GM12878 (cell line): Measurements from ENCODE around the gene FBRSL1. TPM values are rescaled to one million over a fixed set of nuclear protein-coding genes. Genes with fewer than 3 reads are reported as not detected.

ENCODE experiments used
- ATAC-seq: fragments of 200-7000 bp; cut with Tn5 transposase; 3 replicates; pipeline ENCODE4 v1.9.1; 2020; ENCODE audit warnings: mild to moderate bottlenecking, moderate library complexity
- BruUV-seq: library from RNA; stranded (reverse); fragments of 400-500 nt; replicated peaks from 2 replicates; lab custom pipeline; 2021; lab: Mats Ljungman, UMichigan
- CTCF ChIA-PET: fragments of 300-600 bp; sonication (Branson Sonifier 250); formaldehyde crosslinking; extraction: SDS; loops from one replicate; lab custom pipeline; 2021; ENCODE audit warnings: inconsistent platforms; lab: Yijun Ruan, JAX
- POLR2A ChIA-PET: fragments of 350-600 bp; formaldehyde crosslinking; extraction: SDS; loops from one replicate; lab custom pipeline; 2021; ENCODE audit warnings: inconsistent platforms; lab: Charles Lee
- RAD21 ChIA-PET: fragments of 300-600 bp; sonication (Branson Sonifier 250); formaldehyde crosslinking; loops from one replicate; lab custom pipeline; 2023; ENCODE audit warnings: antibody characterized with exemption; ENCODE audit not compliant: unreplicated experiment; lab: Charles Lee
- SMC1A ChIA-PET: fragments of 300-600 bp; sonication (Branson Sonifier 250); formaldehyde crosslinking; loops from one replicate; lab custom pipeline; 2023; ENCODE audit not compliant: unreplicated experiment, uncharacterized antibody; lab: Charles Lee
- DNase-seq: peaks from one replicate; pipeline ENCODE4 v3.0.0-alpha.2; 2011; ENCODE audit warnings: low read depth, low spot score
- FAIRE-seq: peaks from 3 replicates; lab custom pipeline; 2011; peaks lifted over from hg19 to GRCh38; lab: Jason Lieb, UNC
- H2AFZ ChIP-seq: 2 replicates; pipeline ENCODE4 v1.6.0; 2011; ENCODE audit warnings: low read depth, low read length, control low read depth; ENCODE audit not compliant: control insufficient read depth
- H3K27ac ChIP-seq: 2 replicates; pipeline ENCODE4 v1.5.1; 2011; ENCODE audit warnings: control low read depth; ENCODE audit not compliant: control insufficient read depth, insufficient read depth
- H3K27me3 ChIP-seq, 2 experiments: replicated peaks in 1 of 2; 2 replicates each; pipeline versions ENCODE4 v1.6.0 to v1.6.1; 2011; ENCODE audit warnings: low read length in 1 of 2; ENCODE audit not compliant: control insufficient read depth in 2 of 2, insufficient read depth in 2 of 2
- H3K36me3 ChIP-seq, 2 experiments: 2 replicates each; pipeline ENCODE4 v1.5.1; 2011; ENCODE audit warnings: low read length in 1 of 2; ENCODE audit not compliant: control insufficient read depth in 2 of 2, insufficient read depth in 2 of 2
- H3K4me1 ChIP-seq: 2 replicates; pipeline ENCODE4 v1.6.1; 2011; ENCODE audit warnings: mild to moderate bottlenecking, low read length, moderate library complexity, mixed read lengths; ENCODE audit not compliant: control insufficient read depth, insufficient read depth
- H3K4me2 ChIP-seq: 2 replicates; pipeline ENCODE4 v1.6.0; 2011; ENCODE audit warnings: control low read depth; ENCODE audit not compliant: control insufficient read depth, insufficient read depth
- H3K4me3 ChIP-seq: fragments of 200-600 bp; sonication (generic); 2 replicates; pipeline ENCODE4 v1.5.1; 2016
- H3K79me2 ChIP-seq: 2 replicates; pipeline ENCODE4 v1.6.0; 2011; ENCODE audit warnings: low read length; ENCODE audit not compliant: control insufficient read depth, insufficient read depth
- H3K9ac ChIP-seq: 2 replicates; pipeline ENCODE4 v1.8.0; 2011; ENCODE audit warnings: low read length, control low read depth, mixed read lengths; ENCODE audit not compliant: control insufficient read depth, insufficient read depth
- H3K9me3 ChIP-seq: replicated peaks from 3 replicates; pipeline ENCODE4 v1.5.1; 2011; ENCODE audit warnings: mild to moderate bottlenecking, low read length; ENCODE audit not compliant: control insufficient read depth, insufficient read depth
- H4K20me1 ChIP-seq: 2 replicates; pipeline ENCODE4 v1.6.0; 2011; ENCODE audit not compliant: control insufficient read depth, insufficient read depth
- IRF3 ChIP-seq: fragments of 450-650 bp; IDR thresholded peaks from 2 replicates; pipeline ENCODE4 v1.6.1; 2014; ENCODE audit warnings: mild to moderate bottlenecking
- MAX ChIP-seq: IDR thresholded peaks from 2 replicates; pipeline ENCODE4 v1.6.1; 2012; ENCODE audit warnings: low read depth, low read length, improper control_type of control experiment
- REST ChIP-seq: IDR thresholded peaks from 2 replicates; pipeline ENCODE4 v1.6.1; 2012; ENCODE audit warnings: mild to moderate bottlenecking, low read depth, low read length
- SKIL ChIP-seq: fragments of 450-650 bp; IDR thresholded peaks from 2 replicates; pipeline ENCODE4 v1.6.1; 2017; ENCODE audit warnings: mild to moderate bottlenecking, low read depth, inconsistent platforms; ENCODE audit not compliant: poor library complexity, severe bottlenecking
- USF1 ChIP-seq: IDR thresholded peaks from 2 replicates; pipeline ENCODE4 v1.6.1; 2011; ENCODE audit warnings: borderline replicate concordance, low read depth, mild to moderate bottlenecking, moderate library complexity, mixed read lengths, low read length; ENCODE audit not compliant: insufficient read depth; ENCODE audit errors: extremely low read length
- WGBS: methylation state at CpG from one replicate; pipeline ENCODE4 v1.1.6; 2016; ENCODE audit warnings: low lambda C conversion rate; ENCODE audit not compliant: insufficient replicate concordance, insufficient coverage; ENCODE audit errors: missing lambda C conversion rate; 5-methylcytosine and 5-hydroxymethylcytosine counted together
- in situ Hi-C: fragments of 300-500 bp; cut with MboI; formaldehyde crosslinking; loops from 9 replicates; pipeline ENCODE4 v1.14.3; 2018; ENCODE audit warnings: mixed read lengths
- intact Hi-C: fragments of 100-400 bp; cut with micrococcal nuclease; formaldehyde crosslinking; loops from one replicate; pipeline ENCODE4 v1.14.2; 2022; ENCODE audit not compliant: unreplicated experiment
- polyA plus RNA-seq, 11 experiments: library from polyadenylated mRNA; depleted of rRNA in 4 of 11; unstranded in 6 of 11; stranded (reverse) in 5 of 11; fragments of >200 nt; fragmentation: Nextera tagmentation in 4 of 11; fragmentation: Illumina TruSeq in 1 of 11; extraction: Ambion mirVana in 4 of 11; extraction: Trizol in 1 of 11; gene quantifications; 1 replicate in 1 of 11; 2 replicates in 10 of 11; pipeline versions ENCODE4 v1.2.1 to v1.2.3, GENCODE V29; 2011 to 2016; ENCODE audit warnings: inconsistent platforms in 2 of 11, missing spikeins in 2 of 11, low read depth in 1 of 11
- total RNA-seq, 4 experiments: library from RNA; depleted of rRNA in 3 of 4; stranded (reverse); fragments of >200 nt in 3 of 4; fragmentation: Illumina TruSeq in 1 of 4; extraction: Trizol in 1 of 4; gene quantifications; 2 replicates each; pipeline versions ENCODE4 v1.2.1 to v1.2.3, GENCODE V29; 2013 to 2021
- TF ChIP-seq, protein P1 (sequence below): fragments of 450-650 bp; IDR thresholded peaks from 2 replicates; pipeline ENCODE4 v1.6.1; 2017; ENCODE audit warnings: antibody characterized with exemption, mild to moderate bottlenecking, moderate library complexity
- TF ChIP-seq, protein P2 (sequence below): fragments of 450-650 bp; IDR thresholded peaks from 2 replicates; pipeline ENCODE4 v1.6.1; 2016; ENCODE audit warnings: mild to moderate bottlenecking

FBRSL1 gene
- total and polyA plus RNA-seq, 10 of the 15 experiments (the other 5 are each of a cell fraction or from before 2014, with no cell fraction given), result 0.19 to 55.1 (median 4.1) TPM

- Histone ChIP-seq H3K4me3 (no peak overlapping the region), H3K27ac (no peak overlapping the region), H3K27me3 (no peaks in the 10 kb centered on the region), H4K20me1 (no peaks in the 10 kb centered on the region), H3K9me3 (no peaks in the 10 kb centered on the region), H2AFZ (no peak overlapping the region), H3K4me1 (no peaks in the 10 kb centered on the region), H3K4me2 (no peak overlapping the region), H3K79me2 (no peaks in the 10 kb centered on the region), H3K9ac (no peak overlapping the region), H3K36me3 (no peaks in the 10 kb centered on the region)
- CTCF ChIA-PET, result no interaction called here
- intact Hi-C loops (no loop called here), in situ Hi-C loops (no loop called here)
- no TSS peak for BruUV-seq
- RAD21 ChIA-PET, result no interaction called here
- no peak for DNase-seq
- SMC1A ChIA-PET, result no interaction called here
- FAIRE-seq, result no peak
- 84% methylated on average over 29 of the region's 30 CpGs for WGBS
- ATAC-seq, result 0 out of 3 replicates have a peak, but pooled peaks have one; percentile 22
- POLR2A ChIA-PET, result no interaction called here
- no peak for TF ChIP-seq USF1
- TF ChIP-seq SKIL, result no peak
- no peak for TF ChIP-seq REST
- TF ChIP-seq, protein P1, sequence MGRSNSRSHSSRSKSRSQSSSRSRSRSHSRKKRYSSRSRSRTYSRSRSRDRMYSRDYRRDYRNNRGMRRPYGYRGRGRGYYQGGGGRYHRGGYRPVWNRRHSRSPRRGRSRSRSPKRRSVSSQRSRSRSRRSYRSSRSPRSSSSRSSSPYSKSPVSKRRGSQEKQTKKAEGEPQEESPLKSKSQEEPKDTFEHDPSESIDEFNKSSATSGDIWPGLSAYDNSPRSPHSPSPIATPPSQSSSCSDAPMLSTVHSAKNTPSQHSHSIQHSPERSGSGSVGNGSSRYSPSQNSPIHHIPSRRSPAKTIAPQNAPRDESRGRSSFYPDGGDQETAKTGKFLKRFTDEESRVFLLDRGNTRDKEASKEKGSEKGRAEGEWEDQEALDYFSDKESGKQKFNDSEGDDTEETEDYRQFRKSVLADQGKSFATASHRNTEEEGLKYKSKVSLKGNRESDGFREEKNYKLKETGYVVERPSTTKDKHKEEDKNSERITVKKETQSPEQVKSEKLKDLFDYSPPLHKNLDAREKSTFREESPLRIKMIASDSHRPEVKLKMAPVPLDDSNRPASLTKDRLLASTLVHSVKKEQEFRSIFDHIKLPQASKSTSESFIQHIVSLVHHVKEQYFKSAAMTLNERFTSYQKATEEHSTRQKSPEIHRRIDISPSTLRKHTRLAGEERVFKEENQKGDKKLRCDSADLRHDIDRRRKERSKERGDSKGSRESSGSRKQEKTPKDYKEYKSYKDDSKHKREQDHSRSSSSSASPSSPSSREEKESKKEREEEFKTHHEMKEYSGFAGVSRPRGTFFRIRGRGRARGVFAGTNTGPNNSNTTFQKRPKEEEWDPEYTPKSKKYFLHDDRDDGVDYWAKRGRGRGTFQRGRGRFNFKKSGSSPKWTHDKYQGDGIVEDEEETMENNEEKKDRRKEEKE, result no peak
- no peak for TF ChIP-seq MAX
- no peak for TF ChIP-seq IRF3
- TF ChIP-seq, protein P2, sequence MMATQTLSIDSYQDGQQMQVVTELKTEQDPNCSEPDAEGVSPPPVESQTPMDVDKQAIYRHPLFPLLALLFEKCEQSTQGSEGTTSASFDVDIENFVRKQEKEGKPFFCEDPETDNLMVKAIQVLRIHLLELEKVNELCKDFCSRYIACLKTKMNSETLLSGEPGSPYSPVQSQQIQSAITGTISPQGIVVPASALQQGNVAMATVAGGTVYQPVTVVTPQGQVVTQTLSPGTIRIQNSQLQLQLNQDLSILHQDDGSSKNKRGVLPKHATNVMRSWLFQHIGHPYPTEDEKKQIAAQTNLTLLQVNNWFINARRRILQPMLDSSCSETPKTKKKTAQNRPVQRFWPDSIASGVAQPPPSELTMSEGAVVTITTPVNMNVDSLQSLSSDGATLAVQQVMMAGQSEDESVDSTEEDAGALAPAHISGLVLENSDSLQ, result no peak
Measured at GRCh38 chr12:132550830-132551640, 61.1 kb downstream of the FBRSL1 start.
